Measurements from ENCODE around the gene PTH2. TPM values are rescaled to one million over a fixed set of nuclear protein-coding genes. Genes with fewer than 3 reads are reported as not detected.

PTH2 gene
- polyA plus RNA-seq, 3 donors from 2014 or later: not detected

Other genes with a start within 250 kb of the PTH2 start
- 1 to 10 TPM; 3.0 to 9.0 (median 4.4) TPM for gene SLC6A16, start 98.2 kb downstream of the PTH2 start, polyA plus RNA-seq
- 100 to 1,000 TPM; 104 to 179 (median 106) TPM for gene CD37, start 88.0 kb downstream of the PTH2 start, polyA plus RNA-seq
- gene TEAD2, start 61.0 kb downstream of the PTH2 start, polyA plus RNA-seq: not detected
- gene DKKL1, start 59.6 kb downstream of the PTH2 start, polyA plus RNA-seq: not detected
- gene KASH5, start 35.2 kb downstream of the PTH2 start, polyA plus RNA-seq: not detected
- not detected for gene GFY, start 1.9 kb upstream of the PTH2 start, polyA plus RNA-seq
- not detected for gene SLC17A7, start 18.1 kb upstream of the PTH2 start, polyA plus RNA-seq
- 10 to 100 TPM; 91.4 to 97.6 (median 93.3) TPM for gene PIH1D1, start 28.4 kb upstream of the PTH2 start, polyA plus RNA-seq
- gene ALDH16A1, start 29.8 kb upstream of the PTH2 start, polyA plus RNA-seq: 10 to 100 TPM; 37.2 to 57.0 (median 42.4) TPM
- 10 to 100 TPM; 22.6 to 36.6 (median 28.3) TPM for gene FLT3LG, start 50.8 kb upstream of the PTH2 start, polyA plus RNA-seq
- 1,000 to 10,000 TPM in 2 of 3 donors, 100 to 1,000 TPM in 1; 840 to 2,055 (median 1,247) TPM for gene RPL13A, start 64.2 kb upstream of the PTH2 start, polyA plus RNA-seq
- gene RPS11, start 73.0 kb upstream of the PTH2 start, polyA plus RNA-seq: 1,000 to 10,000 TPM; 1,178 to 2,153 (median 1,290) TPM
- gene FCGRT, start 89.2 kb upstream of the PTH2 start, polyA plus RNA-seq: 10 to 100 TPM; 13.8 to 35.9 (median 34.9) TPM
- 1 to 10 TPM in 2 of 3 donors, under 1 TPM in 1; 0.86 to 1.7 (median 1.0) TPM for gene RCN3, start 104.6 kb upstream of the PTH2 start, polyA plus RNA-seq
- 100 to 1,000 TPM; 196 to 251 (median 239) TPM for gene NOSIP, start 157.1 kb upstream of the PTH2 start, polyA plus RNA-seq
- gene PRRG2, start 157.9 kb upstream of the PTH2 start, polyA plus RNA-seq: under 1 TPM in 1 of 3 donors, not detected in 2; 0.78 TPM
- 1 to 10 TPM in 2 of 3 donors, under 1 TPM in 1; 0.21 to 4.0 (median 2.0) TPM for gene PRR12, start 167.7 kb upstream of the PTH2 start, polyA plus RNA-seq
- gene RRAS, start 216.7 kb upstream of the PTH2 start, polyA plus RNA-seq: 10 to 100 TPM in 2 of 3 donors, 1 to 10 TPM in 1; 9.0 to 17.3 (median 13.5) TPM
- gene SCAF1, start 218.8 kb upstream of the PTH2 start, polyA plus RNA-seq: 1 to 10 TPM in 1 of 3 donors, under 1 TPM in 1, not detected in 1; 0.87 to 2.6 TPM
- 10 to 100 TPM; 63.8 to 82.0 (median 78.9) TPM for gene IRF3, start 242.4 kb upstream of the PTH2 start, polyA plus RNA-seq
- 10 to 100 TPM; 12.0 to 21.1 (median 20.4) TPM for gene BCL2L12, start 242.5 kb upstream of the PTH2 start, polyA plus RNA-seq